Neural progenitor cell (in vitro differentiated cells): ENCODE data around the gene NT5DC1.

Experiments used
- CTCF ChIP-seq: fragments of 200-600 bp; sonication (generic); IDR thresholded peaks from 2 replicates; pipeline ENCODE4 v1.5.1; 2017; ENCODE audit warnings: antibody characterized with exemption, mild to moderate bottlenecking
- EZH2 ChIP-seq: fragments of 200-600 bp; sonication (generic); IDR thresholded peaks from 2 replicates; pipeline ENCODE4 v1.6.1; 2017; ENCODE audit warnings: antibody characterized with exemption, mild to moderate bottlenecking, moderate library complexity
- EZH2phosphoT487 ChIP-seq: fragments of 200-600 bp; sonication (generic); IDR thresholded peaks from 2 replicates; pipeline ENCODE4 v1.6.1; 2017; ENCODE audit warnings: antibody characterized with exemption

- TF ChIP-seq CTCF = no peak
- no peak for TF ChIP-seq EZH2
- no peak for TF ChIP-seq EZH2phosphoT487
Measured at GRCh38 chr6:116214681-116215080, 114.0 kb downstream of the NT5DC1 start.
